Endothelial cell of umbilical vein (primary cell): Measurements from ENCODE around the gene MZT2B. TPM values are rescaled to one million over a fixed set of nuclear protein-coding genes. Genes with fewer than 3 reads are reported as not detected.
"Not testable (repeated sequence)": the region's sequence is repeated elsewhere in the genome, so short reads cannot be mapped to it uniquely, and the experiment has no call there.

Experiments
- BruUV-seq: library from RNA; stranded (reverse); fragments of 400-500 nt; replicated peaks from 2 replicates; lab custom pipeline; 2021; lab: Mats Ljungman, UMichigan
- CTCF ChIA-PET: fragments of 300-600, 350-600 bp; sonication (Branson Sonifier 250); formaldehyde crosslinking; loops from one replicate; lab custom pipeline; 2021; ENCODE audit warnings: antibody characterized with exemption, inconsistent platforms; lab: Charles Lee
- POLR2A ChIA-PET: fragments of 300-600, 350-600 bp; sonication (Branson Sonifier 250); formaldehyde crosslinking; loops from one replicate; lab custom pipeline; 2021; ENCODE audit warnings: antibody characterized with exemption, inconsistent platforms; lab: Charles Lee
- DNase-seq: peaks from one replicate; pipeline ENCODE4 v3.0.0-alpha.2; 2011; ENCODE audit warnings: low read depth, low spot score
- FAIRE-seq: peaks from 2 replicates; lab custom pipeline; 2011; peaks lifted over from hg19 to GRCh38; lab: Jason Lieb, UNC
- H2AFZ ChIP-seq: 2 replicates; pipeline ENCODE4 v1.6.0; 2012; ENCODE audit warnings: low read depth, low read length, control low read depth, inconsistent platforms
- H3K27ac ChIP-seq: 2 replicates; pipeline ENCODE4 v1.5.1; 2011; ENCODE audit warnings: low read depth, mild to moderate bottlenecking, control low read depth, low read length, moderate library complexity; ENCODE audit not compliant: insufficient read depth
- H3K27me3 ChIP-seq, 2 experiments: 2 replicates each; pipeline versions ENCODE4 v1.6.0 to v1.6.1; 2011; ENCODE audit warnings: low read length in 2 of 2, mixed read lengths in 1 of 2; ENCODE audit not compliant: control insufficient read depth in 2 of 2, insufficient read depth in 2 of 2
- H3K36me3 ChIP-seq, 2 experiments: 2 replicates in 1 of 2; 3 replicates in 1 of 2; pipeline ENCODE4 v1.5.1; 2011; ENCODE audit warnings: low read length in 2 of 2, mild to moderate bottlenecking in 1 of 2, moderate library complexity in 1 of 2; ENCODE audit not compliant: control insufficient read depth in 2 of 2, insufficient read depth in 2 of 2; ENCODE audit errors: extremely low read depth in 1 of 2
- H3K4me1 ChIP-seq: 3 replicates; pipeline ENCODE4 v1.5.1; 2011; ENCODE audit warnings: mild to moderate bottlenecking, low read length; ENCODE audit not compliant: control insufficient read depth, insufficient read depth; ENCODE audit errors: extremely low read depth
- H3K4me2 ChIP-seq: 2 replicates; pipeline ENCODE4 v1.6.1; 2011; ENCODE audit warnings: low read length, control low read depth, mixed read lengths; ENCODE audit not compliant: insufficient read depth
- H3K4me3 ChIP-seq, 3 experiments: fragments of 200-600 bp in 1 of 3; sonication (generic), shearing (Covaris generic) in 1 of 3; replicated peaks in 1 of 3; 2 replicates each; pipeline ENCODE4 v1.5.1; 2011 to 2016; ENCODE audit warnings: control low read depth in 3 of 3, low read length in 3 of 3, mild to moderate bottlenecking in 2 of 3, inconsistent platforms in 1 of 3, low read depth in 1 of 3, moderate library complexity in 1 of 3; ENCODE audit not compliant: insufficient read depth in 1 of 3
- H3K79me2 ChIP-seq: 2 replicates; pipeline ENCODE4 v1.6.0; 2012; ENCODE audit warnings: low read length, inconsistent platforms; ENCODE audit not compliant: control insufficient read depth, insufficient read depth
- H3K9ac ChIP-seq: replicated peaks from 2 replicates; pipeline ENCODE3; 2011; ENCODE audit warnings: low read length, control low read depth; ENCODE audit not compliant: insufficient read depth; ENCODE audit errors: extremely low read depth
- H3K9me1 ChIP-seq: replicated peaks from 3 replicates; pipeline ENCODE4 v1.6.0; 2011; ENCODE audit warnings: mild to moderate bottlenecking, low read length; ENCODE audit not compliant: control insufficient read depth, insufficient read depth; ENCODE audit errors: extremely low read depth
- H3K9me3 ChIP-seq: replicated peaks from 2 replicates; pipeline ENCODE4 v1.5.1; 2012; ENCODE audit warnings: low read length, inconsistent platforms; ENCODE audit not compliant: control insufficient read depth, insufficient read depth
- H4K20me1 ChIP-seq: replicated peaks from 2 replicates; pipeline ENCODE3; 2011; ENCODE audit warnings: mild to moderate bottlenecking, low read length; ENCODE audit not compliant: control insufficient read depth, insufficient read depth; ENCODE audit errors: extremely low read depth
- dilution Hi-C: fragments of 300-500 bp; cut with MboI; formaldehyde crosslinking; loops from one replicate; pipeline ENCODE4 v1.15.0; 2019; ENCODE audit warnings: low sequenced_read_pairs; ENCODE audit not compliant: extremely low pct_ligation_motif_present
- intact Hi-C: fragments of 100-400 bp; cut with micrococcal nuclease; formaldehyde crosslinking; loops from one replicate; pipeline ENCODE4 v1.10.0; 2022
- polyA plus RNA-seq, 4 experiments: library from polyadenylated mRNA; depleted of rRNA in 3 of 4; stranded (reverse) in 3 of 4; unstranded in 1 of 4; fragments of >200 nt; gene quantifications; 2 replicates each; pipeline versions ENCODE4 v1.2.1 to v1.2.3, GENCODE V29; 2011 to 2012; ENCODE audit warnings: missing spikeins in 1 of 4
- total RNA-seq: library from RNA; stranded (reverse); gene quantifications from 2 replicates; pipeline ENCODE4 v1.2.3, GENCODE V29; 2021

MZT2B gene
- total and polyA plus RNA-seq, 2 donors (not counting 3 experiments of a cell fraction or from before 2014, with no cell fraction given), result 182 to 337 TPM

DNA sequence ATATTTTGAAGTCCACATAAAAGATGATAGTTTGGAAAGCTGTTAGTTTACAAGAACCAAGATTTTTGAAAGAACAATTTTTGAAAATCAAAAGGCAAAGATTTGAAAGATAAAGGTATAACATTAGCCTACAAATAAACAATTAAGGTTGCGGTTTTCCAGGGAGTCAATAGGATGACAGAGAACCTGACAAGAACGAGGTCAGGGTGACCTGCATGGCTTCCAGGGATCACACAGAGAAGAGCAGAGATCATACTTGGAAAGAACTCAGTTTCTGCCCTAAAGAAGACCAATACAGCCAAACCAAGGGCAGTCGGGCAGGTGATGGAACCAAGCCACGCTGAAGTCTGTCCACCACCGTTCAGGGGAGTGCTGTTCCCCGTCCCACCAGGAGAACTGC, 57.5 kb downstream of the MZT2B start:
- POLR2A ChIA-PET, H3K4me1 ChIP-seq, dilution Hi-C loops, H3K36me3 ChIP-seq, CTCF ChIA-PET, intact Hi-C loops, H2AFZ ChIP-seq, H3K9ac ChIP-seq, BruUV-seq, H3K79me2 ChIP-seq, FAIRE-seq, H3K9me1 ChIP-seq, H3K4me3 ChIP-seq, H3K4me2 ChIP-seq, H3K27ac ChIP-seq, H4K20me1 ChIP-seq, H3K9me3 ChIP-seq, DNase-seq, H3K27me3 ChIP-seq: not testable (repeated sequence)

Other genes with a start within 250 kb of the MZT2B start
- not detected in 2 replicates for gene RAB6C, start 202.6 kb upstream of the MZT2B start, total RNA-seq
- gene RAB6C, start 202.6 kb upstream of the MZT2B start, polyA plus RNA-seq, result not detected in 2 replicates
- 0.09 TPM in 1 of 2 replicates, not detected in the other for gene POTEF, start 53.0 kb upstream of the MZT2B start, total RNA-seq
- gene POTEF, start 53.0 kb upstream of the MZT2B start, polyA plus RNA-seq, result 0.03 and 0.04 TPM in 2 replicates
- gene CCDC74B, start 37.1 kb upstream of the MZT2B start, total RNA-seq, result 1.6 and 4.8 TPM in 2 replicates
- gene CCDC74B, start 37.1 kb upstream of the MZT2B start, polyA plus RNA-seq, result 4.1 and 4.6 TPM in 2 replicates
- gene SMPD4, start 660 bp upstream of the MZT2B start, total RNA-seq, result 88.1 and 91.4 TPM in 2 replicates
- gene SMPD4, start 660 bp upstream of the MZT2B start, polyA plus RNA-seq, result 85.3 and 102 TPM in 2 replicates
- gene TUBA3E, start 16.2 kb downstream of the MZT2B start, total RNA-seq, result not detected in 2 replicates
- gene TUBA3E, start 16.2 kb downstream of the MZT2B start, polyA plus RNA-seq, result not detected in 2 replicates
- 63.1 and 74.0 TPM in 2 replicates for gene IMP4, start 160.6 kb downstream of the MZT2B start, total RNA-seq
- 149 and 177 TPM in 2 replicates for gene IMP4, start 160.6 kb downstream of the MZT2B start, polyA plus RNA-seq
- 31.5 and 39.6 TPM in 2 replicates for gene PTPN18, start 173.8 kb downstream of the MZT2B start, total RNA-seq
- gene PTPN18, start 173.8 kb downstream of the MZT2B start, polyA plus RNA-seq, result 38.3 and 39.4 TPM in 2 replicates